Measurements from ENCODE around the gene SMAD6. TPM values are rescaled to one million over a fixed set of nuclear protein-coding genes. Genes with fewer than 3 reads are reported as not detected.

Gene SMAD6
- total and polyA plus RNA-seq, 9 of the 15 experiments (the other 6 are each of a cell fraction or from before 2014, with no cell fraction given) = 0.10 to 15.5 (median 3.7) TPM

- TF ChIP-seq, protein P1, sequence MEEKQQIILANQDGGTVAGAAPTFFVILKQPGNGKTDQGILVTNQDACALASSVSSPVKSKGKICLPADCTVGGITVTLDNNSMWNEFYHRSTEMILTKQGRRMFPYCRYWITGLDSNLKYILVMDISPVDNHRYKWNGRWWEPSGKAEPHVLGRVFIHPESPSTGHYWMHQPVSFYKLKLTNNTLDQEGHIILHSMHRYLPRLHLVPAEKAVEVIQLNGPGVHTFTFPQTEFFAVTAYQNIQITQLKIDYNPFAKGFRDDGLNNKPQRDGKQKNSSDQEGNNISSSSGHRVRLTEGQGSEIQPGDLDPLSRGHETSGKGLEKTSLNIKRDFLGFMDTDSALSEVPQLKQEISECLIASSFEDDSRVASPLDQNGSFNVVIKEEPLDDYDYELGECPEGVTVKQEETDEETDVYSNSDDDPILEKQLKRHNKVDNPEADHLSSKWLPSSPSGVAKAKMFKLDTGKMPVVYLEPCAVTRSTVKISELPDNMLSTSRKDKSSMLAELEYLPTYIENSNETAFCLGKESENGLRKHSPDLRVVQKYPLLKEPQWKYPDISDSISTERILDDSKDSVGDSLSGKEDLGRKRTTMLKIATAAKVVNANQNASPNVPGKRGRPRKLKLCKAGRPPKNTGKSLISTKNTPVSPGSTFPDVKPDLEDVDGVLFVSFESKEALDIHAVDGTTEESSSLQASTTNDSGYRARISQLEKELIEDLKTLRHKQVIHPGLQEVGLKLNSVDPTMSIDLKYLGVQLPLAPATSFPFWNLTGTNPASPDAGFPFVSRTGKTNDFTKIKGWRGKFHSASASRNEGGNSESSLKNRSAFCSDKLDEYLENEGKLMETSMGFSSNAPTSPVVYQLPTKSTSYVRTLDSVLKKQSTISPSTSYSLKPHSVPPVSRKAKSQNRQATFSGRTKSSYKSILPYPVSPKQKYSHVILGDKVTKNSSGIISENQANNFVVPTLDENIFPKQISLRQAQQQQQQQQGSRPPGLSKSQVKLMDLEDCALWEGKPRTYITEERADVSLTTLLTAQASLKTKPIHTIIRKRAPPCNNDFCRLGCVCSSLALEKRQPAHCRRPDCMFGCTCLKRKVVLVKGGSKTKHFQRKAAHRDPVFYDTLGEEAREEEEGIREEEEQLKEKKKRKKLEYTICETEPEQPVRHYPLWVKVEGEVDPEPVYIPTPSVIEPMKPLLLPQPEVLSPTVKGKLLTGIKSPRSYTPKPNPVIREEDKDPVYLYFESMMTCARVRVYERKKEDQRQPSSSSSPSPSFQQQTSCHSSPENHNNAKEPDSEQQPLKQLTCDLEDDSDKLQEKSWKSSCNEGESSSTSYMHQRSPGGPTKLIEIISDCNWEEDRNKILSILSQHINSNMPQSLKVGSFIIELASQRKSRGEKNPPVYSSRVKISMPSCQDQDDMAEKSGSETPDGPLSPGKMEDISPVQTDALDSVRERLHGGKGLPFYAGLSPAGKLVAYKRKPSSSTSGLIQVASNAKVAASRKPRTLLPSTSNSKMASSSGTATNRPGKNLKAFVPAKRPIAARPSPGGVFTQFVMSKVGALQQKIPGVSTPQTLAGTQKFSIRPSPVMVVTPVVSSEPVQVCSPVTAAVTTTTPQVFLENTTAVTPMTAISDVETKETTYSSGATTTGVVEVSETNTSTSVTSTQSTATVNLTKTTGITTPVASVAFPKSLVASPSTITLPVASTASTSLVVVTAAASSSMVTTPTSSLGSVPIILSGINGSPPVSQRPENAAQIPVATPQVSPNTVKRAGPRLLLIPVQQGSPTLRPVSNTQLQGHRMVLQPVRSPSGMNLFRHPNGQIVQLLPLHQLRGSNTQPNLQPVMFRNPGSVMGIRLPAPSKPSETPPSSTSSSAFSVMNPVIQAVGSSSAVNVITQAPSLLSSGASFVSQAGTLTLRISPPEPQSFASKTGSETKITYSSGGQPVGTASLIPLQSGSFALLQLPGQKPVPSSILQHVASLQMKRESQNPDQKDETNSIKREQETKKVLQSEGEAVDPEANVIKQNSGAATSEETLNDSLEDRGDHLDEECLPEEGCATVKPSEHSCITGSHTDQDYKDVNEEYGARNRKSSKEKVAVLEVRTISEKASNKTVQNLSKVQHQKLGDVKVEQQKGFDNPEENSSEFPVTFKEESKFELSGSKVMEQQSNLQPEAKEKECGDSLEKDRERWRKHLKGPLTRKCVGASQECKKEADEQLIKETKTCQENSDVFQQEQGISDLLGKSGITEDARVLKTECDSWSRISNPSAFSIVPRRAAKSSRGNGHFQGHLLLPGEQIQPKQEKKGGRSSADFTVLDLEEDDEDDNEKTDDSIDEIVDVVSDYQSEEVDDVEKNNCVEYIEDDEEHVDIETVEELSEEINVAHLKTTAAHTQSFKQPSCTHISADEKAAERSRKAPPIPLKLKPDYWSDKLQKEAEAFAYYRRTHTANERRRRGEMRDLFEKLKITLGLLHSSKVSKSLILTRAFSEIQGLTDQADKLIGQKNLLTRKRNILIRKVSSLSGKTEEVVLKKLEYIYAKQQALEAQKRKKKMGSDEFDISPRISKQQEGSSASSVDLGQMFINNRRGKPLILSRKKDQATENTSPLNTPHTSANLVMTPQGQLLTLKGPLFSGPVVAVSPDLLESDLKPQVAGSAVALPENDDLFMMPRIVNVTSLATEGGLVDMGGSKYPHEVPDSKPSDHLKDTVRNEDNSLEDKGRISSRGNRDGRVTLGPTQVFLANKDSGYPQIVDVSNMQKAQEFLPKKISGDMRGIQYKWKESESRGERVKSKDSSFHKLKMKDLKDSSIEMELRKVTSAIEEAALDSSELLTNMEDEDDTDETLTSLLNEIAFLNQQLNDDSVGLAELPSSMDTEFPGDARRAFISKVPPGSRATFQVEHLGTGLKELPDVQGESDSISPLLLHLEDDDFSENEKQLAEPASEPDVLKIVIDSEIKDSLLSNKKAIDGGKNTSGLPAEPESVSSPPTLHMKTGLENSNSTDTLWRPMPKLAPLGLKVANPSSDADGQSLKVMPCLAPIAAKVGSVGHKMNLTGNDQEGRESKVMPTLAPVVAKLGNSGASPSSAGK (IDR thresholded peaks at IDR 0.05) = peak; percentile 49
- TF ChIP-seq HBP1 (CRISPR knock-in tag; IDR thresholded peaks at IDR 0.05) (0 out of 2 replicates have a peak, but pooled peaks have one; percentile 8), KAT7 (CRISPR knock-in tag; IDR thresholded peaks at IDR 0.05; ENCODE audit: borderline replicate concordance) (0 out of 2 replicates have a peak, but pooled peaks have one; percentile 35), POLR3G (IDR thresholded peaks at IDR 0.05; ENCODE audit: extremely low read depth, insufficient read length, insufficient replicate concordance) (no peak), ATF6 (CRISPR knock-in tag; IDR thresholded peaks at IDR 0.05) (no peak), ATF1 (CRISPR knock-in tag; IDR thresholded peaks at IDR 0.05) (no peak), ATF1 (tag; IDR thresholded peaks at IDR 0.05) (peak; percentile 48; the same call in 1 of the 2 replicates), ZNF592 (IDR thresholded peaks at IDR 0.05) (peak; percentile 52; the same call in 1 of the 2 replicates)
Measured at GRCh38 chr15:66700412-66700801, 1.6 kb upstream of the SMAD6 start (continued).

Measured in K562 (cell line).